GM18907 (cell line): ENCODE measurements around the gene TECRL.

Source experiments
- ATAC-seq: cut with Tn5 transposase; IDR thresholded peaks from one replicate; pipeline ENCODE4 v1.9.1; 2021; ENCODE audit warnings: mild to moderate bottlenecking, moderate library complexity; ENCODE audit not compliant: unreplicated experiment

TECRL gene, protein sequence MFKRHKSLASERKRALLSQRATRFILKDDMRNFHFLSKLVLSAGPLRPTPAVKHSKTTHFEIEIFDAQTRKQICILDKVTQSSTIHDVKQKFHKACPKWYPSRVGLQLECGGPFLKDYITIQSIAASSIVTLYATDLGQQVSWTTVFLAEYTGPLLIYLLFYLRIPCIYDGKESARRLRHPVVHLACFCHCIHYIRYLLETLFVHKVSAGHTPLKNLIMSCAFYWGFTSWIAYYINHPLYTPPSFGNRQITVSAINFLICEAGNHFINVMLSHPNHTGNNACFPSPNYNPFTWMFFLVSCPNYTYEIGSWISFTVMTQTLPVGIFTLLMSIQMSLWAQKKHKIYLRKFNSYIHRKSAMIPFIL

DNA sequence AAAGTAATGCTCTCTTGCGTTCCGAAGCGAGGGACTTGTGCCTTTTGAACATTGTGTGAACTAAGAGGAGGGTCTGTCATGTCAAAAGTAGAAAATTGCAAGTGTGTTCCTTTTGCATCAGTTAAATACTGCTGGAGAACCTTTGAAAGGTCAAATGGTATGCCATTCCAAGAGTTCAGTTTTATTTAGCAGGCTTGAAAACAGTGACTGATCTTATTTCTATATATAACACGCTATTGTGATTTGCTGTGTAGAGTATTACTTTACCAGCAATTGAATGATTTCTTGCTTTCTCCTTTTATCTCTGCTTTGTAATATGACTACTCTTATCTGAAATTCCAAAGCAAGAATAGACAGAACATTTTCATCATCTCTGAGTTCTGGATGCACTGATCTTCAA is at the start of gene TECRL:
TSS of gene TECRL (minus strand) at position 151 of the 400 bp plus-strand sequence. CDS start at position 52, 99 bp downstream.
- no peak for ATAC-seq

DNA sequence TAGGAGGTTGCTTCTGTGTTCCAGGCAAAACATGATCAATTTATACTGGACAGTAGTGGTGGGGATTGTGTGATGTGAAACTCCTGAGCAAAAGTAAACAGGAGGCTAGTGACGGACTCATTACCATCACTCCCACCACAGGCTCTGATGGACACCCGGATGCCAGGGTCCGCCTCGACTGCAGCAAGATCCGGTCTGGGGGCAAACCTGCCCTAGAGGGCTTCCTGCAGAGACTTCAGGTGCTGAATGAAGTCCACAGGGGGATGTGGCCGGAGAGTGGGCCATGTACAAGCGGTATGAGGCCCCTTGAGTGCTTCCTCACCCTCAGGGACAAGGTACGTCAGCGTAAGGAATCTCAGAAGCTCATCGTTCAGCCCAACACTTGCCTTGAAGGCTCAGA is 23.4 kb upstream of the TECRL start:
- no peak for ATAC-seq

DNA sequence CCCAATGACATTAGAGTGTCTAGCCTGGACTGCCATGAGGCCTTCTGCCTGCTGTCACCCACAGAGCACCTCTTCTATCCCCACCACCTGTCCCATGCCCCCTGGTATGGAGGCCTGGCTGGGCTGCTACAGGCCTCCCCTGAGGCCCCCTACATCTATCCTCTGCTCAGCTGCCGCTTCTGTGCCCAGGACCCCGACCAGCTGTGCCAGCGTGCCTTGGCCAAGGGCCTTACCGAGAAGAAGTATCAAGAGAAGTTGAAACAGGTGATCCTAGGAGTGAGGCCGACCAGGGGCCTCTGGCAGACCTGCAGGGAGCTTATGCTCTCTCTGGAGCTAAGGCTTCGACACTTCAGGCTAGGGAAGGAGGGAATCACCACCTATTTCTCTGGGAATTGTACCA is 21.7 kb upstream of the TECRL start:
- no peak for ATAC-seq

DNA sequence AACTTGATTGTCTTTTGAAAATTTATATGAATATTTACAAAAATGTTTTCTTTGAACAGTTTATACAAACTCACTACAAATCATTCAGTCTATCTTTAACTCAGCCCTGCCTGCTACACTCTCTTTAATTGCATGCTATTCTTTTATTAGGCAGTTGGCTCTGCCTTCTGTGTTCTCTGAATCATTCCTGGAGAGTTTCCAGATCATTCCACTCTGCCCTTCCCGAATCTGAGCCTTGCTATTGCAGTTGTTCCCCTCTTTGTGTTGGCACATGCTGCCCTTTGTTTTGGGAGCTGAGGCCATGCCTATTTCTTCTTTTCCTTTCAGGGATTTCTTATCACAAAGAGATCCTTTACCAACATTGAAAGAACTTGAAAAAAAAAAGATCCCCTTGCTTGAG is 8.7 kb upstream of the TECRL start:
- no peak for ATAC-seq

DNA sequence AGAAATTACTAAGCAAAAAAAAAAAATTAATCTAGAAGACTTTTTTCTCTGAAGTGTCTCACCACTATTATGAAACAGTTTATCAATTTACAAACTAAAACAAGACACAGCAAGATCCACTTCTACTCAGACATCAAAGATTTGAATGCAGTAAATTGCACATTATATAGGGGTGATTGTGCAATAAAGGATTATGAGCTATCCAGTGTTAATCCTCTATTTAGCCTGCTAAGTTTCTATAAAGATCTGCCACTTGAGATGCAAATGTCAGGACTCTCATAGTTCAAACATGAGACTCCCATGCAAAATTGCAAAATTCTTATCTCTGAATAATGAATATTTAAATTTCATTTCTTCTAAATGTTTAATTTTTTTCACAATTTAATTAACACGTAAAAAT is 2.2 kb downstream of the TECRL start:
- no peak for ATAC-seq

DNA sequence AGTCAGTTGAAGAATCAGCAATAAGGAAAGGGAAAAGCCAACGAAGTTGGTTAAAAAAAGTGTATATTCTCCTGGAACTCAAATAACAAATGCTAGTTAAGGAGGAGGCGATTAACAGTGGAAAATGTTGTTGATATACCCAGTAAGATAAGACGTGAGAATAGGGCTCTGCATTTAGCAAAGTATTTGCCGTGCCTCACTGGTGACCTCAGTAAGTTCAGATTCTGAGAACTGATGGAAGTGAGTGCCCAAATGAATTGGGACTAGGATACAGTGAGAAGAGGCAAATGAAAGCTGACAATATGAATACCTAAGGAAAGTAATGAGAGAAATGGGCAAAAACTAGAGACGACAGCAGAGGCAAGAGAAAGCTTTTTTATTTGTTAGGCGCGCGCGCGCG is 3.5 kb downstream of the TECRL start:
- ATAC-seq, result no peak

DNA sequence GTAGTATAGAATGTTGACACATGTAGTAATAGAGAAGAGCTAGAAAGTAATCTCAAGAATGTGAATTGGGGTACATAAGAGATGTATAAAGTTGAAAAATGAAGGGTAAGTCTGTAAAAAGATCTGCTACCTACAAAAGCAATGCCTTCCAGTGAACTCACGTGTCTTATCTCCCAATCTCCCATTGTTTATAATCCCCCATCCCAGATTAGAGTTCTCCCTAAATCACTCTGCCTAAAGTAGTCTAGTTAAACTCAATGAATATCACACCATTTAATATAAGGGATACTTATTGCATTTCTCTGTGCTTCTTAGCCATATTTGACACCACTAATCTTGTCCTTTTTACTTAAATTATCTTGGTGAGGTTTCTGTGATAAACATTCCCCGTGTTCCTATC is 6.6 kb downstream of the TECRL start:
- no peak for ATAC-seq

DNA sequence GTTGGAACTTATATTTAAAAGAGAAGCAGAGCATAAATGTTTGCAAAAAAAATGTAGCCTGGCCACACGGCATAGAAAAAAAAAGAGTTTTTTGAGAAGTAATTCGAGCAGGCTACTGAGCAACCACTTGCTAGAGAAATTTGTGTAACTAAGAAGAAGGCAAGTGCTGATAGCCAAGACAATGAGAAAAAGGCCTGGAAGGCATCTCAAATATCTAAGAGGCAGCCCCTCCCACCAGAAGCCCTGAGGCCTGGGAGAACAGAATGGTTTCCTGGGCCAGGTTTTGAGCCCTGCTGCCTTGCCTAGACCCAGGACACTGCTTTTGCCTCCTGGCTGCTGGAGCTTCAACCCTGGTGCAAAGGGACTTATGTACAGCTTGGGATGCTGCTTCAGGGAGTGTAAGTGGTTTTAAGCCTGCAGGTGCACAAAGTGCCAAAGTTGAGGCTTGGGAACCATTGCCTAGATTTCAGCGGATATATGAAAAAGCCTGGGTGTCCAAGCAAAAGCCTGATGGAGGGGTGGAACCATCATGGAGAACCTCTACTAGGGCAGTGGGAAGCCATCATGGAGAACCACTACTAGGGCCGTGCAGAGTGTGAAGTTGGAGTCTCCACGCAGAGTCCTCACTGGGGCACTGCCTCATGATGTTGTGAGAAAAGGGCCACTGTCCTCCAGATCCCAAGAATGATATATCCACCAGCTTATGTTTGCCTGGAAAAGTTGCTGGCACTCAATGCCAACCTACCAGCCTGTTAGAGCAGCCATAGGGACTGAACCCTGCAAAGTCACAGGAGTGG is 9.7 kb downstream of the TECRL start:
- ATAC-seq, result no peak

DNA sequence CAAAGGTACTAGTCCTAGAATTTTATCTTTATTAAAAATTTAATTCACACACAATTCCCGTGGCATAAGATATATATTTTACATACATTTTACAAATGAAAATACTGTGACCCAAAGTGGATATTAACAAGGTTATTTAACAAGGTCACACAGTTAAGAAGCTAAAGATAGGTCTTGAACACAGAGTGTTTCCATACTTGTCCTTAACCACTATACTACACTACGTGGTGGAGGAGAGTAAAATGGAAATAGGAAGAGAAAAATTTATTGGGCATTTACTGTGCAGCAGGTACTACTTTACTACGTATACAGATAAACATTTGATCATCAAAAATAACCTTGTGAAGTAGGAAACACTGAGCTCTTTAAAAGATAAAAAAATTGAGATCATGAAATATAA is 14.8 kb downstream of the TECRL start:
- no peak for ATAC-seq

DNA sequence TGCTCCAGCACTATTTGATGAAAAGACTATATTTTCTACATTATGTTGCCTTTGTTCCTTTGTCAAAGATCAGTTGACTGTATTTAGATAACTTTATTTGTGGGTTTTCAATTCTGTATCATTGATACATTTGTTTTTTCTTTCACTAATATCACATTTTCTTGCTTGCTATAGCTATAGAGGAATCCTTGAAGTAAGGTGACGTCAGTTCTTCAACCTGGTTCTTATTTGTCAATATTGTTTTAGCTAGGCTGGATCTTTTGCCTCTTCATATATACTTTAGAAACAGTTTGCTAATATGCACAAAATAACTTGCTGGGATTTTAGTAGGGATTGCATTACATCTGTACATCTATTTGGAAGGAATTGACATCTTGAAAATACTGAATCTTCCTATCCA is 21.0 kb downstream of the TECRL start:
- ATAC-seq, result no peak

DNA sequence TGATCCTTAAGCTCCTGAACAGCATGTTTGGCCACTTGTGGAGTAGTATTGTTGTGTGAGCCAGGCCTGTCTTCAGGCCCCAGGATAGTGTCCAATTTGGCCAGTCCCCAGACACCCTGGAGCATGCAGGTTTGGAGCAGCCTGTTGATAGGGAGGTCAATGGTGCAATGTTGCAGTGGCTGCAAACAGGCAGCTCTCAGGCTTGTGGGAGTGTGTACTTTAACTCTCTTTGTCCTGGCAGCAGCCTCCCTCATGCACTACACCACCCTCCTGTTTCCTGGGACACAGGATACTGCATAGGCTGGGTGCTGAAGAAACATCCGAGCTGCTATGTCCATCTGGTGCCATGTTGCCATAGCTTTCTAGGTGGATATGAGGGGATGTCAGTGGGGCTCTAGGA is 24.0 kb downstream of the TECRL start:
- ATAC-seq, result no peak

DNA sequence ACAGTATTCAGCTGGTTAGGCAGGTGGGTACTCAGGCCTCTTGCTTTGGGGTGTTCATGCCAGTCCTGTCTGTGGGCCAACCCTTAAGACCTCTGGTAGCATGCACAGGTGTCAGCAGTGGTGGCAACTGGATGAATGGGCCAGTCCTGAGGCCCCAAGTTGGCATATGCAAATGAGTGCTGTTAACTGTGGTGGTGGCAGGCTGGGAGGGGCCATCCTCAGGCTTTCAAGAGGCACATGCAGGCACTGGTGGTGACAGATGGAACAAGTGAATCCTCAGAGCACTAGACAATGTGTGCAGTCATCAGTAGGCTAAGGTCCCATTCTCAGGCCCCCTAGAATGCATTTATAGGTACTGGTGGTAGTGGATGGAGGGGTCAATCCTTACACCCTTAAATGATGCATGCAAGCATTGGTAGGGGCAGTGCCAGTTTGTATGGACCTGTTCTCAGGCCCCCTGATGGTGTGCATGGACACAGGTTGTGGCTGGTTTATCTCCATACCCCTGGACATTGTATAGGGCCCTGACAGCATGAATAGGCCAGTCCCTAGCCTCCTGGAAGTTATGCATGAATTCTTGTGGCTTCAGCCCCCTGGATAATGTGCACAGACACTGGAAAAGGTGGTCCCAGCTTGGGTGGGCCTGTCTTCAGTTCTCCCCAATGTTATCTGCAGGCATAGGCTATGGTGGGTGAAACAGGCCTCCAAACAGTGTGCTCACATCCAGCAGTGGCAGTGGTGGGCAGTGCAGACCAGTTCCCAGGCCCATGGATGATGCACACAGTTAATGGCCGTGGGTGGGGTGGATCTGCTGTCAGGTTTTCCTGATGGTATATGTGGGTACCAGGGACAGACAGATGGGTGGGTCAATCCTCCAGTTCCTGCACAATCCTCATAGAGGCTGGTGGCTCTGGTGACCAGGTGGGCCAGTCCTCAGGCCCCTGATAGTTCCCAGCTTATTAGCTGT is 24.7 kb downstream of the TECRL start:
- ATAC-seq, result no peak

DNA sequence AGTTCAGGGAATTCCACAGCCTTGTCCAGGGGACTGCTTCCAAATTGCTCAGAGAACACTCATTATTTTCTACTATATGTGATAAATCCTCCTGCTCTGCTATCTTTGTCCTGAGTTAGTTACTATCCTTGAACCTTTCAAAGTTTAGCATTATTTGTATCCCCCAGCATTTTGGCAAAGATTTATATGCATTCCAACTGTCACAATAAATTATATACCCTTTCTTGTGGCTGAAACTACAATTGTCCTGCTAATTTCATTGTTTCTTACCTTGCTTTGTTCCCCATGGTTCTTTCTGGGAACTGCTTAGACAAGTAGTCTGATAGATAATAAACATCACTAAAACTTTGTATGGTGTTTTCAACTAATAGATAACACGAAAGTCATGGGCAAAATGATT is 40.5 kb downstream of the TECRL start:
- no peak for ATAC-seq

DNA sequence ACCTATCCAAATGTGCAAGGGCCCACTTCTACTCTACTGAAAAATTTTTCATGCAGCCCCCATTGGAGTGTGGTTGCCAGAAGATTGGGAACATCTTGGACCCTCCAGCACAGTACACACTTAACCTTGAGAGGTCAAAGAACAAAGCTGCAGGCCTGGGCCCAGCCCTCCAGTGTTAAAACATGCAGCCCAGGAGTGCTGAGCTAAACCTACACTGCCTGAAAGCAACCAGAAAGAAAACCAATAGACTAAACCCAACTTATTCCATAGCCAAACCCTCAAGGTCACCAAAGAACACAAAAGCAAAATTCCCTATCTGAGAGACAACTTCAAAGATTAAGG is 47.9 kb downstream of the TECRL start:
- no peak for ATAC-seq

DNA sequence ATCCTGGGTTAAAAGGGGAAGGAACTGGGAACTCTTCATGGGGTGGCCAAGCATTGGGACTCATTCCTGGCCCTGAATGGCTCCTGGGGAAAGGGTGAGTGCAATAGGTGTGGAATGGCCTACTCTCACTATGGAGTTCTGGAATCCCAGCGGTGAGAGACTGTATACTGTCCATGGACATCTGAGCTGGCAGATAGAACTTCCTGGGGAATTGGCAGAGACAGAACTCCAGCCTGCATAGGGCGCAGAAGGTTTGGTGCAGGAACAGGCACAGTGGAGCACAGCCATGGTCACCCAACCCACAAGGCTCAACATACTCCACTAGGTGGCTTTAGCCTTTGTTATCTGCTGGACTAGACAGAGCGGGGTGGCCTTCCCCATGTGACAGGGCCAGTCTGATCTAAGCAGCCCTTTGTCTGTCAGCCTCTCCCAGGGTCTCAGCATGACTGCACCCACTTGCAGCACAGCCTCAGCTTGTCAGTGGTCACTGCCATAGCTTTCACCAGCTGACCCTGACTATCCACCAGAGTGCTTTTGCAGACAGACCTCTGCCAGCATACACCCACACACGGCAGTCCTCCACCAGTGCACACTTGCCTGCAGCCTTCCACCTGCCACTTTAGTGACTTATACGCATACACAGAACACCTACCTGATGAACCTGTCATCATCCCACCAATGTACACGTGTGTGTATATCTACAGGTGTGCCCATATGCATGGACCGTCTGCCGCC is 48.4 kb downstream of the TECRL start:
- no peak for ATAC-seq

DNA sequence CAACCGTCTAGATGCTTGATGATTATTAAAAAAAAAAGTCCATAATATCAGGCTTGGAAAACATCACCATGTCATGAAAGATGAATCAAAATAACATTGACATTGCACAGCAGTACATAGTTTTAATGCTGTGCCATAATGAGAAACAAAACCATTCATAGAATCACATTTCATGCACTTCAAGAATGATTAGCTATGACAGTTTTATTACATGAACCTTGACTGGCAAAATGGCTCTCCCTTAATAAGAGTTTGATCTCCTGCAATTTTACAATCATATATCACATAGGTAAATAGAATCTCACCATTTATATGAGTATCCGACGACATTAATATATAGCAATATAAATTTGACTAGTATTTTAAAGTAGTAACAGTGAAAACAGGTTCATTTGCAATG is 49.8 kb downstream of the TECRL start:
- no peak for ATAC-seq

DNA sequence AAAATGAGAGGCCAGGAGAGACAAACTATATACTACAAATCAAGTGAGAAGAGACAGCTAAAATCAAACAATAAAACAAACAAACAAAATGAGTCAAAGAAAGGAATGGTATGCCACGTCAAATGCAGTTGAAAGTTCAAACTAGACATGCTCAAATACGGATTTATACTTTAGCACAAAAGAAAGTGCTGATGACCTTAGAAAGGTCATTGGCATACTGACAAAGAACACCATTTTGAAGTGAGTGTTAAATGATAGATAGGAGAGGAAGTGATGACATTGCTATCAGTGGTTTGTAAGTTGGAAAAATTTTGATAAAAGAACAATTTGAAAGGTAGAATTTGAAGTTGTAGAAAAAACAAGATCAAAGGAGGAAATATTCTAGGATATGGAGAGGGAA is 55.3 kb downstream of the TECRL start:
- no peak for ATAC-seq

DNA sequence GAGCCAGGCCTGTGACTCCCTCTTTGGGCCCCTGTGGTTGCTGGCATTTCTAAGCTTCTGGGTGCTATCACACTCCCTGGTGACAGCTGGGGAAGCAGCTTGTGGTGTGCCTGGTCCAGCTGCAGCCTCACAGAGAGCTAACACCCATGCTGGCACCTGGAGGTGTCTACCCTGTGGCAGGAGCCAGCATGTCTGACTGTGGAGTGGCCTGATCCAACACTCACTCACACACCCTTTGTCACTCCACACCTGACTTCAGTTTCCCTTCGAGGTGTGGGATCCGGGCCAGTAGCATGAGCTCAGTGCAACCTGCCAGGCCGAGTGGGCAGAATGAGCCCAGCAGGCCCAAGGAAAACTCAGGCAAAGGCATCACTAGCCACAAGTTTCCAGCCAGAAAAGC is 67.5 kb downstream of the TECRL start:
- ATAC-seq, result no peak

DNA sequence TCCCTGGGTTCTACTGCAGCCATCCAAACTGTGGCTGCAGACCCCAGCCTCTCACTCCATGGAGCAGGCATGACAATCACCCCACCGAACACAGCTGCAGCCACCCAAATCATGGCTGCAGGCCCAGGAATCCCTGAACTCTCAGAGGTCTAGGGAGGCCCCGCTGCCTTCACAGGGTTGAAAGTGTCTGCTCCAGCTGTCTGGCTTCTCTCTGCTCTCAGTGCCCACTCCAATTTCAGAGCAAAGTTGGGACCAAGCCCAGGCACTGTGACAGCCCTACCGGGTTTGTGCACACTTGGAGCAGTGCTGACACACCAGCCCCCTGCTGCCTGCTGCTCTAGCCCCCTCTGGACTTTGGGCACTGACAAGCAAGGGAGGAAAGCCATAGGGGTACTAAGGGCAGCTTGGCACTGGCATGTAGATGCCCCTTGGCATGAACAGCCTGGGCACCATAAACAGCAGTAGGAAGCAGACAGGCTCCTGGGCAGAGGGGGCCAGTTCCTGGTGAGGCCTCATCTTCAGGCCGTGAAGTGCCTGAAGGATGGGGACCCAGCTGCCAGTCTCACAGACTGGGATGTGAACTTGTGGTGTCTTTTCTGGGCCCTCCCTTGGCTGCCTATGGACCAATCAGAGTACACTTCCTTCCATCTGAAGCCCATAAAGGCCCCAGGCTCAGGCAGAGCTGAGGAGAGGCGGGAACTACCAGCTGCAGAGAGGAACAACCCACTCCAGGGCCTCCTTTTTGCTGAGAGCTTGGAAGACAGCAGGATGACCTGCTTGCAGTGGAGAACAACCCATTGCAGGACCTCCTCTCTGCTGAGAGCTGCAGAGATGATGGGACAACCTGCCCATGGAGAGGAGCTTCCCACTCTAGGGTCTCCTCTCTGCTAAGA is 68.8 kb downstream of the TECRL start:
- no peak for ATAC-seq

DNA sequence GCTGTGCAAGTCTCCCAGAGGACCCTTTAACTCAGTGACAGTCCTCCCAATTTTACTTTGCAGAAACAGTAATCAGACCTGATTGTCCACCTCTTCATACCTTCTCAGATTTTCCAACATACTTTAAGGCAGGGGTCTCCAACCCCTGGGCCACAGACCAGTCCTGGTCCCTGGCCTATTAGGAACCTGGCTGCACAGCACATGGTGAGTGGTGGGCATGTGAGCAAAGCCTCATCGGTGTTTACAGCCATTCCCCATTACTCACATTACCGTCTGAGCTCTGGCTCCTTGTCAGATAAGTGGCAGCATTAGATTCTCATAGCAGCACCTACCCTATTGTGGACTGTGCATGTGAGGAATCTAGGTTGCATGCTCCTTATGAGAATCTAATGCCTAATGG is 74.3 kb downstream of the TECRL start:
- ATAC-seq, result no peak
